Fibroblast of upper back skin (primary cell): ENCODE results near the gene GPR132.
A peak's percentile ranks its signal among the peaks of the same experiment; 100 is the strongest.
"Not testable (repeated sequence)": the region's sequence is repeated elsewhere in the genome, so short reads cannot be mapped to it uniquely, and the experiment has no call there.

ENCODE experiments used
- DNase-seq: peaks from one replicate; pipeline ENCODE4 v3.0.0-alpha.2; 2013

Gene GPR132

GRCh38 chr14:105059035-105059924, 6.0 kb downstream of the GPR132 start:
- peak; percentile 17 for DNase-seq

- DNase-seq, result no peak
Measured at GRCh38 chr14:105058521-105059034, 6.7 kb downstream of the GPR132 start.

- no peak for DNase-seq
Measured at GRCh38 chr14:105056303-105056831, 8.9 kb downstream of the GPR132 start.

- no peak for DNase-seq
Measured at GRCh38 chr14:105055736-105056302, 9.4 kb downstream of the GPR132 start.

- DNase-seq, result no peak
Measured at GRCh38 chr14:105055334-105055733, 9.9 kb downstream of the GPR132 start.

- no peak for DNase-seq
Measured at GRCh38 chr14:105053996-105054395, 11.2 kb downstream of the GPR132 start.

GRCh38 chr14:105053421-105053820, 11.8 kb downstream of the GPR132 start:
- no peak for DNase-seq

GRCh38 chr14:105052110-105052458, 13.1 kb downstream of the GPR132 start:
- DNase-seq, result no peak

- DNase-seq, result no peak
Measured at GRCh38 chr14:105051182-105052109, 13.8 kb downstream of the GPR132 start.

- DNase-seq, result peak; percentile 50
Measured at GRCh38 chr14:105050551-105050897, 14.7 kb downstream of the GPR132 start.

GRCh38 chr14:105049753-105050550, 15.3 kb downstream of the GPR132 start:
- no peak for DNase-seq

- DNase-seq, result no peak
Measured at GRCh38 chr14:105047283-105048016, 17.8 kb downstream of the GPR132 start.

- no peak for DNase-seq
Measured at GRCh38 chr14:105046891-105047282, 18.3 kb downstream of the GPR132 start.

GRCh38 chr14:105045710-105046326, 19.4 kb downstream of the GPR132 start:
- DNase-seq, result peak; percentile 75

- no peak for DNase-seq
Measured at GRCh38 chr14:105043641-105044040, 21.6 kb downstream of the GPR132 start.

GRCh38 chr14:105042813-105043212, 22.4 kb downstream of the GPR132 start:
- no peak for DNase-seq

- DNase-seq, result no peak
Measured at GRCh38 chr14:105041841-105042765, 23.1 kb downstream of the GPR132 start.

- peak; percentile 49 for DNase-seq
Measured at GRCh38 chr14:105039458-105040205, 25.6 kb downstream of the GPR132 start.

- not testable (repeated sequence) for DNase-seq
Measured at GRCh38 chr14:105035616-105036015, 29.6 kb downstream of the GPR132 start.
